NCI-H524 treated with DMSO at 0.1 percent for 48 hours (cell line): ENCODE data around the gene MYH11.
A peak's percentile ranks its signal among the peaks of the same experiment; 100 is the strongest.

ENCODE experiments used
- DNase-seq: peaks from one replicate; lab custom pipeline; 2025; lab: John Stamatoyannopoulos, UW

Gene MYH11

DNA sequence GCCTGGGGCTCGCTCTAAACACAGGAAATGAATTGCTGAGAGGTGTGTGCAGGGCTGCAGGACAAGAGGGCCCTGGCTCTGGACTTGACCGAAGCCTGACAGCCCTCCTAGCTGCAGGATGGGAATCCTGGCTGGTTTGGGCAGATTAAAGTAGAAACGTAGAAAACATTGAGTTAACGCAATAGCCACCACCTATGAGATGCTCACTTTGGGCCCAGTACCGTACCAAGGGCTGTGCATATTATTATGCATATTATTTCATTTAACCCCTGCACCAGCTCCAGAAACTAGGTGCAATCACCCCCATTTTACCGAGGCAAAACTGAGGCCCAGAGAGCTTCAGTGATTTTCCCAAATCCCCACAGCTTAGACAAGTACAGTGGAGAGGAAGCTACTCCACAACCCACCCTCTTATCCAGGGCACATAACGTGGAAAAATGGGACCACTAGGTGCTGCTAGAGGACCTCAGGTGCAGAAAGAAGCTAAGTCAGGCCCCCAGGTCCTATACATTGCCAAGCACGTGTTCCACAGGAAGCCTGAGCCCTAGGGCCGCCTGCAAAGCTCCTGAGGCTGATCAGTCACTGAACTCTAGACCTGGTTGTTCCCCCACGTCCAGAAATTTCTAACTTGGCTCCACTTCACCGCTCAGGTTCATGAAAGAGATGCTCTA, 79.2 kb downstream of the MYH11 start:
- peak; percentile 56 for DNase-seq

DNA sequence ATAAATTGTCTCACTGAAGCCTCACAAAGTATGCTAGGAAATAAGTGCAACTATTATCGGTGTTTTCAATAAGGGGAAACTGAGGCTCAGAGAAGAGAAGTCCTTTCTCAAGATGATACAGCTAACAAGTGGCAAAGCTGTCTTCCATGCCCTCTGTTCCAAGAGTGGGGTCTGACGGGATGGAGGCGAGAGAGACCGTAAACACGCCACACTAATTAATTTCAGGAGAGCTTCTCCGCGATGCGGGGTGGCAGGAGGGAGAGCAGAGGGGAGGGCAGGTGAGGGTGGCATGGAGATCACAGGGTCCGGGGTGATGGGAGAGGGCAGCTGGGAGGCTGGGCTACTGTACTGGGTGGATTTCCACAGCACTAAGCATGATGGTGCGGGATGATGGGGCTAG, 80.3 kb downstream of the MYH11 start:
- no peak for DNase-seq

DNA sequence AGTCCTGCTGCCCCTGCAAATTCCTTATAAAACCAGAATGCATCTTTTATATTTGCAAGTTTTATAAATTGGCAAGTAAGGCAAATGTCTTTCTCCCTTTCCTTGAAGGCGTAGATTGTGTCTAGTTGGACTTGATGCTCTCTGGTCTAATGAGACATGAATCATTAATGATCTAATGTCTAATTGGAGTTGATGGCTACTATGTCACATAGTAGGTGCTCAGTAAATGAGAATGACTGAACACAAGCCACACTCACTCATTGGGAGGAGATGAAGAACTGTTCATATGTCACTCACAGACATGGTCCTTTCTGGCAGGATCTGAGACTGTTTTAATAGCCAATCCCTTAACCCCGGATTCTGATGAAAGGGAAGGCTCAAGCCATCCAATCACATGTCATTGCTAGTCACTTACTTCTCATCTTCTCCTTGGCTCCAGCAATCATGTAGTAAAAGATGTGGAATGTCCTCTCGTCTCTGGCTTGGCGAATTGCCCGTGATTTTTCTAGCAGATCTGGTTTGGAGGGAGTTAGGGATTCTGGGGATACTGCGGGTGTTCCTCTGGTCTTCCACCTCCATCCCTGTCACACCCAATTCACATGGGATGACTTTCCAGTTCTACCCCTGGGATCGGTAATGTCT, 81.0 kb downstream of the MYH11 start:
- DNase-seq: no peak

DNA sequence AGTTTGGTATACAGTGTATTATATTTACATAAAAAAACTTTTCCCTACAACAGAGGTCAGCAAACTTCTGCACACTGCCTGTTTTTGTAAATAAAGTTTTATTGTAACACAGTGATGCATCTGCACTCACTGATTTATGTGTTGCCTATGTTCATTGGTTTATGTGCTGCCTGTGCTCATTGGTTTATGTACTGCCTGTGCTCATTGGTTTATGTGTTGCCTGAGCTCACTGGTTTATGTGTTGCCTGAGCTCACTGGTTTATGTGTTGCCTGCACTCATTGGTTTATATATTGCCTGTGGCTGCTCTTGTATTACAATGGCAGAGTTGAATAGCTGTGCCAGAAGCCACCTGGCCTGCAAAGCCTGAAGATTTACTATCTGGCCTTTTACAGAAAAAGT, 81.6 kb downstream of the MYH11 start:
- no peak for DNase-seq

DNA sequence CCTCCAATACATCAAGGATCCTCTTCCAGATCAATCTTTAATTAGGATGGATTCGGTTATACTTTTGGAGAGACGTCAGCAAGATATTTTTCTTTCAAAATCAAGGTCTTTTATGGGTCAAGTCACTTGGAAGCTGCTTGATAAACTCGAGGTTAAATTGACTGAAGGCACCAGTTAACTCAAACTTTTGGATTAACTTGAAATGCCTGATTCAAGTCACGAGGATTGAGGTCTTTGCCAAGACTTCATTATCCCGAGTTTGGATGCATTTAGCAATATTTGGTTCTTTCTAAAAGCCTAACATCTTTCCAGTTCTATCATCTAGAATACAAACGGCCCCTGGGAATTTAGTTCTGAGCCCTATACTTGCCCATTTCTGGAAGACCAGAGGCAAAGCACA, 82.9 kb downstream of the MYH11 start:
- no peak for DNase-seq

DNA sequence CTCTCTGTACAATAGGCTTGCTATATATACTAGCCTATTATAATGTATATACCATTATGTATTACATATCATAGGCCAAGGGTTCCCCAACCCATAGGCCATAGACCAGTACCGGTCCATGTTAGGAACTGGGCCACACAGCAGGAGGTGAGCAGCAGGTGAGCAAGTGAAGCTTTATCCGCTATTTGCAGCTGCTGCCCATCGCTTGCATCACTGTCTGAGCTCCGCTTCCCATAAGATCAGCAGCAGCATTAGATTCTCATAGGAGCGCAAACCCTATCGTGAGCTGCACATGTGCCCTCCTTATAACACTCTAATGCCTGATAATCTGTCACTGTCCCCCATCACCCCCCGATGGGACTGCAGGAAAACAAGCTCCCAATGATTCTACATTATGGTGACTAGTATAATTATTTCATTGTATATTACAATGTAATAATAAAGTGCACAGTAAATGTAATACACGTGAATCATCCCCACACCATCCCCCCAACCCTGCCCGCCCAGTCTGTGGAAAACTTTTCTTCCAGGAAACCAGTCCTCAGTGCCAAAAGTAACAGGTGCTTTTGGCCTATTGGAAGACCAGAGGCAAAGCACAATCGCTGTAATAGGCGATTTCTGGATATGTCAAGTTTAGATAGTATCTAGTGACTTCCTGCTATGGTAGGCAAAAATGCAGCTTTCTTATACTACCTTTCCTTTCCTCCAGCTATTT, 84.1 kb downstream of the MYH11 start:
- no peak for DNase-seq

DNA sequence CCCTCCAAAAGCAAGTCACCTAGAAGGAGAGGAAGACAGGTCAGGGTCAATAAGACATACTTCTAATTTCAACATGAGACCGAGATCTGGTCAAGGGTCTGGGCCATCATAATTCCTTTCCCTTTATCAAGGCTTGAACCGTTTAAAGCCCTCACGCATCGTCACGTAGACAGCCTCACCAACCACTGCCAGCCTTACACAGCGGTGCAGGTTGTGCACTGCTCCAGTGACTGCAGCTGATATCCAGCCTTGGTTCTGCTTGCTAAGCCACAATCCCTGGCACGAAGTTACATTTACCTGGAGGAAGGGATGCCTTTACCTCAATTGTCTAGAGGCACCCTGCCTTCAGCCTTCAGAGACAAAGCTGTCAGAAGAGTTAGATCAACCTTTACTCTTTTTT, 85.1 kb downstream of the MYH11 start:
- no peak for DNase-seq

DNA sequence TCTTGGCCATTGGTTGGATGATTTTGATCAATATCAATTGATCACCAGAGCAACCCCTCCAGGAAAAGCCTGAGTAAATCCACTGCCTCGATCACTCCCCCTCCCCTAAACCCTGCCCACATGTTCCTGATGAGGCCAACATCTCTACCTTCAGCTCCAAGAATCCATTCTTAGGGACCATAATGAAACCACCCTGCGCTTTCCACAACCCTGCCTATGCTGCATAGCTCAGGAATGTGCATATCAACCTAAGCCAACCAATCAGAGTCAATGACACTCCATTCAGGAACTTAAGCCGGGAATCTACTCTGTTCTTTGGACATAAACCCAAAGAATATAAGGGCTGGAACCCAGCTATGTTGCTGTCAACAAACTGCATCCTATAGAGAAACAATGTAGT, 86.3 kb downstream of the MYH11 start:
- no peak for DNase-seq

DNA sequence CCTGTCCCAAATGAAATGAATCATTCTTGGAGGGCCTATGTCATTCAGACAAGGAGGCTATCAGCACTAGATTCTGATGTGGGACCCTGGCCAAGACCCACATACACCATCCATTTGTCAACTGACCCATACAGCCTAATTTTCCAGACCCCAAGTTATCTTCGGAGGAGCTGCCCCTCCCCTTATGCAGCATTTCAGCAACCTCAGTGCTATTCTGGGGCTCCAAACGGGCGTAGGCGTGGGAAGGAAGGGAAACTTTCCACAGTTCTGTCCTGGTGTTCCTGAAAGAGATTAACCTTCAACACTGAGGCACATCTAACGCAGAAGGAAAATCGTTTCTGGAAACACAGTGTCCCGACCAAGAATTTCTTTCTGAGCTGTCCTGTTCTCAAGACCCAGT, 86.7 kb downstream of the MYH11 start:
- no peak for DNase-seq

DNA sequence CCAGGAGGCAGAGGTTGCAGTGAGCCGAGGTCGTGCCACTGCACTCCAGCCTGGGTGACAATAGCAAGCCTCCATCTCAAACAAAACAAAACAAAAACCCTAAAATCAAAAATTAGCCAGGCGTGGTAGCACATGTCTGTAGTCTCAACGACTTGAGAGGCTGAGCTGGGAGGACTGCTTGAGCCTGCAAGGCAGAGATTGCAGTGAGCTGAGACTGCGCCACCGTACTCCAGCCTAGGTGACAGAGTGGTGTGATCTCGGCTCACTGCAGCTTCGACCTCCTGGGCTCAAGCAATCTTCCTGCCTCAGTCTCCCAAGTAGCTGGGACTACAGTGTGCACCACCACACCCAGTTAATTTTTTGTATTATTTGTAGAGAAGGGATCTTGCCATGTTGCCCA, 87.6 kb downstream of the MYH11 start:
- no peak for DNase-seq

DNA sequence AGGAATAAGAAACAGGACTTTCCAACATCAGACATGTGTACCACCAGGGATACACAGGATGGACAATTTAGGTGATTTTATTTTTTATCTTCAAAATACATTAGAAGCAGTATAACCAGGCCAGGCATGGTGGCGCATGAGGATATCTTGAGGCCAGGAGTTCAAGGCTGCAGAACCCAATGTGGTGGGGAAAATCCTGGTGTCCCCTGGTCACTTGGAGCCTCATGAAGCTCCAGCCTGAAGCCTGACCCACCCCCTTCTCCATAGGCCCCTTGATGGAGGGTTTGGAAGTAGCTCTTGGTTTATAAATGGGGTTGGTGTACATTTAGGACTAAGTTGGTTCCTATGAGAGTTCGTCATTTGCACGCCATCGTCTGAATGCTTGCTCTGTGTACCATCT, 88.6 kb downstream of the MYH11 start:
- DNase-seq: no peak

DNA sequence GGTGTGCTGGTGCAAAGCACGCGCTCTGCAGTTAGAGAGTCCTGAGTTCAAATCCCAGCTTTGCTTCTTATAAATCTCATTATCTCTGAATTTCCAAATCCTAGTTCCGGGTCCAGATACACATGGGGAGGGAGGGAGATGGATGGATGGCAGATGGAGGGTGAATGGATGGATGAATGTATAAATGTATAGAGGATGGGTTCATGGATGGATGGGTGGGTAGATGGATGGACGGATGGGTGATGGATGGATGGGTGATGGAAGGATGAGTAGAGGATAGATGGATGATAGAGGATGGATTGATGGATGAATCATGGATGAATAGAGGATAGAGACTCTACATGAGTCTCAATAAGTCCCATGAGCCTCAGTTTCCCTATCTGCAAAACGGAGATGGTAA, 89.9 kb downstream of the MYH11 start:
- no peak for DNase-seq

DNA sequence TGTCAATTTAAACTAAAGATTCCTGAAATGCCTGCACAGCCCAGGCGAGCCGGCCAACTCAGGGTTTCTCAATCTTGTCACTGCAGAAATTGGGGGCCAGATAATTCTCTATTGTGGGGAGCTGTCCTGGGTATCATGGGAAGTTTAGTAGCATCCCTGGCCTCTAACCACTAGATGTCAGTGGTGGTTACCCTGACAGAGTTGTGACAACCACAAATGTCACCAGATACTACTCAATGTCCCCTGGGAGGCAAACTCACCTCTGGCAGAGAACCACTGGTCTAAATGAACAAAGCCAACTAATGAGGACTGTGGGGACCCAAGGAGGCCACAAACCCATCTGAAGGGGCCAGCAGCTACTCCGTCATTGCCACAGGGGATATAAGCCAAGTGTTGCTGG, 90.9 kb downstream of the MYH11 start:
- DNase-seq: no peak

DNA sequence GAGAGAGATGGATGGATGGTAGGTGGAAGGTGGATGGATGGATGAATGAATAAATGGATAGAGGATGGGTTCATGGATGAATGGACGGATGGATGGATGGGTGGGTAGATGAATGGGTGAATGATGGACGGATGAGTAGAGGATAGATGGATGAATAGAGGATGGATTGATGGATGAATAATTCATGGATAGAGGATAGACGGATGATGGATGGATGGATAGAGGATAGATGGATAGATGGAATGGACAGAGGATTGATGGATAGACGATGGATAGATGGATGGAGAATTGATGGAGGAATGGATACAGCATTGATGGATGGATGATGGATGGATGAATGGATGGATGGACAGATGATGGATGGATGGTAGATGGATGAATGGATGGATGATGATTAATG, 91.7 kb downstream of the MYH11 start:
- DNase-seq: no peak

DNA sequence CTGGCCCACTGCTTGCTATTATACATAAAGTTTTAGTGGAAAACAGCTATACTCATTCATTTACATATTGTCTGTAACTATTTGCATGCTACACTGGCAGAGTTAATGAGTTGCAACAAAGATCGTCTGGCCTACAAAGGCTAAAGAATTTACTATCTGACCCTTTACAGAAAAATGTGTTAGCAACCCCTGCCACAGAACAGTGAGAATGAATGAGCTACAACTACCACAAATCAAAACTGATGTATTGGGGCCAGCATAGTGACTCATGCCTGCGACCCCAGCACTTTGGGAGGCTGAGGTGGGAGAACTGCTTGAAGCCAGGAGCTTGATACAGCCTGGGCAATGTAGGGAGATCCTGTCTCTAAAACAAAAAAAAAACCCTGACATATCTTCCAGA, 92.7 kb downstream of the MYH11 start:
- no peak for DNase-seq

DNA sequence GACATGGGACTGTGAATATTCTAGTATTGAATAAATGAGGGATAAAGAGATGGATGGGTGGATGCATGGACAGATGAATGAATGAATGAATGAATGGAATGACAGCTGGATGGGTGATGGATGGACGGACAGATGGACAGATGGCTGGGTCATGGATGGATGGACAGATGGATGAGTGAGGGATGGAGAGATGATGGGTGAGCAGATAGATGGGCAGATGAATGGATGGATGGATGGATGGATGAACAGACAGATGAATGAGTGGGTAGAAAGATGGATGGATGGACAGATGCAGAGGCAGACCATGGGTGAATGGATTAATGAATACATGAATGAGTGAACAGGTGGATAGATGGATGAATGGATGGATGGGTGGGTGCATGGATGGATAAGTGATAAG, 96.7 kb downstream of the MYH11 start:
- no peak for DNase-seq

DNA sequence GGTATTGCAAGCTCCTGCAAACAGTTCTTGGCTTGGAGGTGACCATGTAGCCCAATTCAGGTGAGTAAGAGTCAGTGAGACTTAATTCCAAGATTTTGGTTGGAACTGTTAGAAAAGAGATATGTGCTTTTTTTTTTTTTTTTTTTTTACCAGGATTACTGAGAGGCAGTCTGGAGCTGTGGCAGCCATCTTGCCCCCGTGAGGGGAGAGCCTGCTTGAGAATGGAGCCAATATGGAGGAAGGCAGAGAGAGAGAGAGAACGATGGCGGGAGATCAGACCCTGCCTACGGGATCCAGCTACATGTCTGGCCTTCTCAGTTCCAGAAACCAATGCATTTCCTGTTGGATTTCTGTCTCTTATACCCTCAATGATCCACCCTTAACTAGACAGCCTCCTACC, 97.8 kb downstream of the MYH11 start:
- no peak for DNase-seq

DNA sequence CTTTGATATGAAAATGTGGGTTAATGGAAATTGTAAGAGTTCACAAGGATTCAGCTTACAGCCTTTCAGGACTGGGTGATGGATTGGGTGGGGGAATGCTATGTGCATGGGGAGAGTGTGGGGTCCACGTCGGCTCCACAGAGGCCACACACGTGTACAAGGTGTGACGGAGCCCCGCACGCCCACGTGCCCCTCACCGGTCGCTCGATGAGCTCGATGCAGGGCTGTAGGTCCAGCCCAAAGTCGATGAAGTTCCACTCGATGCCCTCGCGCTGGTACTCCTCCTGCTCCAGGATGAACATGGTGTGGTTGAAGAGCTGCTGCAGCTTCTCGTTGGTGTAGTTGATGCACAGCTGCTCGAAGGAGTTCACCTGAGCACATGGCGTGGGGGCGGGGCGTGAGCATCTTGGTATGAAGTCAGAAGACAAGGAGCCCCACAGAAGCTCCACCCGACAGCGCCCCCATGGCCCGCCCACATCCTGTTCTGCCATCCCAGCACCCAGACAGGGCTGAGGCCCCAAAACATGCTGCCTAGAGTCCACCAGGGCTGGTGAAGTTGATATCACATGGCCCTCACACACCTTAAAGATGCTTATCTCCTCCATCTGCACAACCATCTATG, 99.1 kb downstream of the MYH11 start:
- DNase-seq: no peak

DNA sequence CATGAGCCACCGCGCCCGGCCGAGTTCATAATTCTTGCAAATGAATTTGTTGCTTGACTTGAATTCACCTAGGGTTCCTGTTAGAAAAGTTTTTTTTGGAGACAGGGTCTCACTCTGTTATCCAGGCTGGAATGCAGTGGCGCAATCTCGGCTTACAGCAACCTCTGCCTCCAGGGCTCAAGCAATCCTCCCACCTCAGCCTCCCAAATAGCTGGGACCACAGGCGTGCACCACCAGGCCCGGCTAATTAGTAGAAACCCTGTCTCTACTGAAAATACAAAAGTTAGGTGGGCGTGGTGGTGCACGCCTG, 99.8 kb downstream of the MYH11 start:
- DNase-seq: no peak

DNA sequence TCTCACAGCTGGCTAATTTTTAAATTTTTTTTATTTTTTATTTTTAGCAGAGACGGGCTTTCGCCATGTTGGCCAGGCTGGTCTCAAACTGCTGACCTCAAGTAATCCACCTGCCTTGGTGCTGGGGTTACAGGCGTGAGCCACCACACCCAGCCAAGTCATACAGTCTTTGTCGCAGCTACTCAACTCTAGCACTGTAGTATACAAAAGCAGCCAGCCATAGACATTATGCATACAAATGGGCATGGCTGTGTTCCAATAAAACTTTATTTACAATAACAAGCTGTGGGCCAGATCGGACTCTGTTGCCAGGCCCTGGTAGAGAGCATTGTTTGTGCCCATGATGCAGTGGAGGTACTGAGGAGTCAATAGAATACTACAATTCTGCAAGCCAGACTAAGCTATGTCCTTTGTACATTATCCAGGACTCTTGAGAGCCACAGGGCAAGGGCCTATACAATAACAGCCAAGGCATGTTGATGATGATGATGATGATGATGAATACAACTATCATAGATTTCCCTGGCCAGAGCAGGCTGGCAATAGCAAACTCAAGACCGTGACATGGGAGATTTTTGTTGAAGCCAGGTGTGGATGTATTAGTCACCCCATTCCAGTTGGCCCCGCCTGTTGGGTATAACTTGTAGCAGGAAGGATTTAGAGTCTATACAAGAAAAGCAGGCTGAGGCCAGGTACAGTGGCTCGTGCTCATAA, 101.8 kb downstream of the MYH11 start:
- no peak for DNase-seq

DNA sequence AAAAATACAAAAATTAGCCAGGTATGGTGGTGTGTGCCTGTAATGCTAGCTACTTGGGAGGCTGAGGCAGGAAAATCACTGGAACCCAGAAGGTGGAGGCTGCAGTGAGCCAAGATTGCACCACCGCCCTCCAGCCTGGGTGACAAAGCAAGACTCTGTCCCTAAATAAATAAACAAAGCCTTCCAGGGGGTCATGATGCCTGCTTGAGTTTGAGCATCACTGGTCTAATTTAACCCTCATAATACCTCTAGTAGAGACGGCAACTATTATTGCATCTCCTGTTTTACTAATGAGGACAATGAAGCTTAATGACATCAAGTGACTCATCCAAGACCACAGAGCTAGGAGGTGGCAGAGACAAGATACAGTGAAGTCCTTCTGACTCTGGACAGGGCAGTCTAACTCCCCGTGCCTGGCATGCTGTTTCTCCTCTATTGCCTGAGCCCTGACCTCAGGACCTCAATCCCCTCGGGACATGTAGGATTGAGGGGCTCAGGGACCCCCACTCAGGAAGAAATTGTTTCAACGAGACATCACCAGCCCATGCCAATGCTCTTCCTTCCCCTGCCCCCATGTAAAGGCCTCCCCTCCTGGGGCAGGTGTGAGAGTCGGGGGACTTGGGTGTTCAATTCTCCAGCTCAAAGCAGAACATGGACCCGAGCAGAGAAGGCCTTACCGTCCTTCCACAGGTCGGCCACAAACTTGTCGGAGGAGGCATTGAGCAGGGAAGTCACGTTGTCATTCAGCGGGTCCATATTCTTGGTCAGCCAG, 103.9 kb downstream of the MYH11 start:
- DNase-seq: no peak

DNA sequence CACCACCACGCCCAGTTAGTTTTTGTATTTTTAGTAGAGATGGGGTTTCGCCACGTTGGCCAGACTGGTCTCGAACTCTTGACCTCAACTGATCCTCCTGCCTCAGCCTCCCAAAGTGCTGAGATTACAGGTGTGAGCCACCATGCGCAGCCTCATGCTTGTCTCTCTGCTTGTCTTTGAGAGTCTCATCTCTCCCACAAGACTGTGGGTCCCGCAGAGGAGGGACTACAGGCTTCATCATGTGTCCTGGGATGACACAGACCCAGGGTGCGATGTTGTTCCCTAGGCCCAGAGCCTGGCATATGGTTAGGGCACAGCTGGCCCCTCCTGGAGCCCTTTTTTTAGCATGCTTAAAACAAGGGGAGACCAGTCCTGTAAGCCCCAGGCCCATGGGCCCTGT, 104.9 kb downstream of the MYH11 start:
- DNase-seq: no peak
